ENCODE data around the gene CEP164. TPM values are rescaled to one million over a fixed set of nuclear protein-coding genes. Genes with fewer than 3 reads are reported as not detected.

Gene CEP164
- total RNA-seq, 1 experiment from 2014 or later: 16.6 TPM

DNA sequence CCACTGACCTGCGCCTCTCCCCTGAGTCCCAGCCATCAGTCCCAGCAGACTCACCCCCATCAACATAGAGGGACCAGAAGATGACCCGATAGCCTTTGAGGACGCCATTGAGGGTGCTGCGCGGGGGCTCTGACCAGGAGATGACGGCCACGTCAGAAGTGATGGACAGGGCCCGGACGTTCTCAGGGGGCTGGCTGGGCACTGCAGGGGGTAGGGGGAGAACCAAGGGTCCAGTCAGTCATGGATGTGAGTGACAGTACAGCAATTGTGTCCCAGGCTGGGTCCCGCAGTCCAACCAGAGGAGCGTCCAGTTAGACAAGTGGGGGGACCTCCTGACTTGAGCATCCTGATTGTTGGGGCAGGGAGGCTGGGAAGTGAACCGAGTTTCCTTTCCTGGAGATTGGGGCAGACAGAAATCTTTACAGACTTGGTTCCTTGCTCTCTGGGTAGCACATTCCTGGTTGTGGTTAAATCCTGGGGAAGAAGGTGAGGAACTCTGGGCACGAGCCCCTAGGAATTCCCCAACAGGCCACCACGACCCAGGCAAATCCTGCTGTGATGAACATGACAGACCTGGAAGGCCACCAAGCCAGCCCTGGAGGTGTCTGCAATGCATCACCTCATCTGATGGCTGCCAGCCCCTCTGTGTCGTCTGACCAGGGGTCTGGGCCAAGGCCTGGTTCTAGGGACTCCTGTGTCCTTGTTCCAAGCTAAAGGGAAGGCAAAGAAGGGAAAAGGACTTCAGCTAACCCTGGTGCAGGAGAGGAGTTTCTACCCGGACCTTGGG, 133.9 kb downstream of the CEP164 start:
- DNase-seq (ENCODE audit: low spot score): no peak

DNA sequence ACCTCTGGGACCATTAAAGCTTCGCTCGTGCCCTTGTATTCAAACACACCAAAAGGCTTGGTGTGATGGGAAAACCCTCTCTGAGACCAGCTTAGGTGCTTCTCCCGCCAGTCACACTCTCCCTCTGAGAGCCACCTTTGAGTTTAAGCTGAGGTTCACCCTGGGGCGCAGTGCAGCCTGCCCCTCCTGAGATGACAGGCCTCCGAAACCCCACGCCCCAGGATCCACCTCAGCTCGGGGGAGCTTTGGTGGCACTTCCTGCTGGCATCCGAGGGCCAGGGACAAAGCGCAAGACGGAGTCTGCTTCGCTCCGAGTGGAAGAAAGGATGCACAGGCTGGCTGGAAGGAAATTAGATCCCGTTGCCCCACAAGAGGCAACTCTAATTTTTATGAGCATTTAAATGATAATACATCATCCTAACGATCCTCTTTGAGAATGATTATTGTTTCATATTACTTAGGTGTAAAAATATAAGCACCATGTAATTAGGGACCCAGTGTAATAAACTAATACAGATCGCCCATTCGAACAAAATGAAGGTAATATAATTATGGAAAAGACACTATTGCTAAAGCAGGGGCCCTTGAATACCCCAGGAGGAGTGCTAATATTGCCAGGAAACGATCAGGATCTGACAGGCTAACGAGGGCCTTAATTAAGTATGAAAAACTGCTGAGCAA, 134.7 kb downstream of the CEP164 start:
- DNase-seq (ENCODE audit: low spot score): no peak

DNA sequence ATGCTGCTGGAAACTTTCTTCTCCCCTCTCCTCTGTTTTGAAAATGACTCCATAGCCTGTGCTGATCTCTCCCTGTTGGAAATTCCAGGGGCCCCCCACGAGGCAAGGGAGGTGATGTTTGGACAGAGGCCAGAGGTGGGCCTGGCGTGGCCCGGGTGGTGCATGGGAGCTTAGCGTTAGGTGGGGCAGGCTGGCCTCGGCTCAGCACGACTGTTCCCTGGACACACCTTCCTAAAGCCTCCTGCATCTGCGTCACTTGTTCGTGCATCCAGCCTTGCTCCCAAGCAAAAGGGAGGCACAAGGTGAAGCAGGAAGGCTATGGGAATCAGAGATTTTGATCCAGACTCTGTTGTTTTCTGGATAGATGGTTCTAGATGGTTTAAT, 135.2 kb downstream of the CEP164 start:
- DNase-seq (ENCODE audit: low spot score): no peak

Other genes with a start within 250 kb of the CEP164 start
- gene SIK3, start 229.4 kb upstream of the CEP164 start, total RNA-seq (2014; rRNA removed; shearing (Covaris generic)): 4.1 and 6.9 TPM in 2 replicates
- 84.3 and 91.6 TPM in 2 replicates for gene PAFAH1B2, start 183.6 kb upstream of the CEP164 start, total RNA-seq (2014; rRNA removed; shearing (Covaris generic))
- 3.1 and 3.6 TPM in 2 replicates for gene SIDT2, start 149.1 kb upstream of the CEP164 start, total RNA-seq (2014; rRNA removed; shearing (Covaris generic))
- gene TAGLN, start 128.5 kb upstream of the CEP164 start, total RNA-seq (2014; rRNA removed; shearing (Covaris generic)): 48.3 and 102 TPM in 2 replicates
- gene PCSK7, start 95.8 kb upstream of the CEP164 start, total RNA-seq (2014; rRNA removed; shearing (Covaris generic)): 21.3 and 24.1 TPM in 2 replicates
- 5.1 and 10.4 TPM in 2 replicates for gene RNF214, start 95.2 kb upstream of the CEP164 start, total RNA-seq (2014; rRNA removed; shearing (Covaris generic))
- gene BACE1-AS, start 36.5 kb upstream of the CEP164 start, total RNA-seq (2014; rRNA removed; shearing (Covaris generic)): 1.2 and 3.2 TPM in 2 replicates
- 12.3 and 13.2 TPM in 2 replicates for gene BACE1, start 11.6 kb upstream of the CEP164 start, total RNA-seq (2014; rRNA removed; shearing (Covaris generic))